ENCODE data around the gene INPPL1.

Gene INPPL1

DNA sequence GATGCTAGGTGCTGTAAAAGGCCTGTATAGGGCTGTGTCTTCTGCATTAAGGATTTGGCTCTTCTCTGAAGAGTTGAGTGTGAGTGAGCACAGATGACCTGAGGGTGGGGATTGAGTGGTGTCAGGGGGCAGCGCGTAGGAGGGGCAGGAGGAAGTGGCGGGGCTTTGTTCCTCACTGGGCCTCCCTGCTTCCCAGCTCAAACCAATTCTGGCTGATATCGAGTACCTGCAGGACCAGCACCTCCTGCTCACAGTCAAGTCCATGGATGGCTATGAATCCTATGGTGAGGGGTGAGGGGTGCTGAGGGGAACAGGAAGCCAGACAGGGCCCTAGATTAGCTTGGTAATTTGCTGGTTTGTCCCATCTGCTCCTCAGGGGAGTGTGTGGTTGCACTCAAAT, 10.4 kb downstream of the INPPL1 start:
- TF ChIP-seq, protein P1, sequence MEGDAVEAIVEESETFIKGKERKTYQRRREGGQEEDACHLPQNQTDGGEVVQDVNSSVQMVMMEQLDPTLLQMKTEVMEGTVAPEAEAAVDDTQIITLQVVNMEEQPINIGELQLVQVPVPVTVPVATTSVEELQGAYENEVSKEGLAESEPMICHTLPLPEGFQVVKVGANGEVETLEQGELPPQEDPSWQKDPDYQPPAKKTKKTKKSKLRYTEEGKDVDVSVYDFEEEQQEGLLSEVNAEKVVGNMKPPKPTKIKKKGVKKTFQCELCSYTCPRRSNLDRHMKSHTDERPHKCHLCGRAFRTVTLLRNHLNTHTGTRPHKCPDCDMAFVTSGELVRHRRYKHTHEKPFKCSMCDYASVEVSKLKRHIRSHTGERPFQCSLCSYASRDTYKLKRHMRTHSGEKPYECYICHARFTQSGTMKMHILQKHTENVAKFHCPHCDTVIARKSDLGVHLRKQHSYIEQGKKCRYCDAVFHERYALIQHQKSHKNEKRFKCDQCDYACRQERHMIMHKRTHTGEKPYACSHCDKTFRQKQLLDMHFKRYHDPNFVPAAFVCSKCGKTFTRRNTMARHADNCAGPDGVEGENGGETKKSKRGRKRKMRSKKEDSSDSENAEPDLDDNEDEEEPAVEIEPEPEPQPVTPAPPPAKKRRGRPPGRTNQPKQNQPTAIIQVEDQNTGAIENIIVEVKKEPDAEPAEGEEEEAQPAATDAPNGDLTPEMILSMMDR (IDR thresholded peaks at IDR 0.05; ENCODE audit: low read depth, low read length), result no peak

DNA sequence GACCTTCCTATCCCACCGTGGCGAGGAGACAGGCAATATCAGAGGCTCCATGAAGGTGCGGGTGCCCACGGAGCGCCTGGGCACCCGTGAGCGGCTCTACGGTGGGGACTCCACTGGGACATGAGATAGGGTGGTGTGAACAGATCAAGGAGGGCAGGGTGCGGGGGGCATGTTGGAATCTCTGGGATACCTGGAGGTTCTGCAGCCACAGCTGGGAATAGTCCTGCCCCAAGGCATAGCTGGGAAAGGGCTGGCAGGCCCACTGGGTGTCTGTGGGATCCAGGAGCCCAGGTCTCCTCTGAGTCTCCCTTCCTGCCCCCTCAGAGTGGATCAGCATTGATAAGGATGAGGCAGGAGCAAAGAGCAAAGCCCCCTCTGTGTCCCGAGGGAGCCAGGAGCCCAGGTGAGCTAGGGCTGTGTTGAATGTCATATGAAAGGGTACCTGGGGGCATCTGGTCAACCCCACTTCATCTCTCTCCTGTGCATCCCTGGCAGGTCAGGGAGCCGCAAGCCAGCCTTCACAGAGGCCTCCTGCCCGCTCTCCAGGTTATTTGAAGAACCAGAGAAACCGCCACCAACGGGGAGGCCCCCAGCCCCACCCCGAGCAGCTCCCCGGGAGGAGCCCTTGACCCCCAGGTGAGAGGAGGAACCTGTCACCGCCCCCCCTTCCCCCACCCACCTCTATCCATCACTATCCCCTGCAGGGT, 10.9 kb downstream of the INPPL1 start:
- TF ChIP-seq, protein P1 (IDR thresholded peaks at IDR 0.05; ENCODE audit: low read depth, low read length), result no peak

More for the DNA sequence above, 10.4 kb downstream of the INPPL1 start:
- H3K4me3 ChIP-seq (ENCODE audit: low read depth, low read length), result no peak overlapping the region

DNA sequence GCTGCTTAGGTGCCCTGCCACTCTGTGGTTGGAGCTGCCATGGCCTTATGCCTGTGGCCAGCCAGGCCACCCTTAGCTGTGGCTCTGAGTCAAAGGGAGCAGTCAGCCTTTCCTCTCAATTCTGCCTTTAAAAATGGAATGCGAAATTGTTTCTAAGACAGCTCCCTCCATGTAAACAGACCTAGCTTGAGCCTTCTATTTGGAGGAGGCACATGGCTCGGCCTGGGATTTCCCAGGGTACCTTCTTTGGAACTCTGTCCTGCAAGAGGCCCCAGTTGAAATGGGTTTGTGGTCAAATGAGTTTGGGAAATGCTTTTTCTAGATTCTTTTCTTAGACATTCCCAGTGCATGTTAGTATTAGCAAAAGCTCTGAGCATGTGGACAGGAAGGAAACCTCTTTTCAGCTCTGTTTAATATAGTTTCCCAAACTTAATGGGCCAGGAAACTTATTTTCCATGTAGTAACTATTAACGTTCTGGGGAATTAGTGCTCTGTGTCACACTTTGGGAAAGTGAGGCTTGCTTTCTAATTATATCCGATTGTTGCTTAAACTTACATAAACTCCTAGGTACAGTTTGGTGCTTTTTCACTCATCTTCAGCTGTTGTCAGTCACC, 11.6 kb downstream of the INPPL1 start:
- no peak overlapping the region for H3K4me3 ChIP-seq (ENCODE audit: low read depth, low read length)
- TF ChIP-seq, protein P1 (IDR thresholded peaks at IDR 0.05; ENCODE audit: low read depth, low read length), result no peak

More for the DNA sequence above, 10.9 kb downstream of the INPPL1 start:
- no peak overlapping the region for H3K4me3 ChIP-seq (ENCODE audit: low read depth, low read length)

DNA sequence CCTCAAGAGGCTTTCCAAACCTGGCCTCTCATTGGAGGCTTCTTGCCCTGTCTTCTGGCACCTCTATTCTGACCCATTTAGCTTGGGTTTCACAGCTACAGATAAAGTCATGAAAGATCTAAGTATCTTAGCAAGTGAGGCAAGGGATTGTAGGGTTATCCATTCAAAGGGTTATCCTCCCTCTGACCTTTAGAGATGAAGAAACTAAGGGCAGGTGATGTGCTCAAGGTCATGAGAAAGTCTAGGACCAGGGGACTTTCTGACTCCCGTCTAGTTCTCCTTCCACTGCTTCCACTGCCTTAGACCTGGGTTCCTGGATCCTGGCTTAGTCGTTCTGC, 12.2 kb downstream of the INPPL1 start:
- TF ChIP-seq, protein P1 (IDR thresholded peaks at IDR 0.05; ENCODE audit: low read depth, low read length), result no peak
- no peak overlapping the region for H3K4me3 ChIP-seq (ENCODE audit: low read depth, low read length)

DNA sequence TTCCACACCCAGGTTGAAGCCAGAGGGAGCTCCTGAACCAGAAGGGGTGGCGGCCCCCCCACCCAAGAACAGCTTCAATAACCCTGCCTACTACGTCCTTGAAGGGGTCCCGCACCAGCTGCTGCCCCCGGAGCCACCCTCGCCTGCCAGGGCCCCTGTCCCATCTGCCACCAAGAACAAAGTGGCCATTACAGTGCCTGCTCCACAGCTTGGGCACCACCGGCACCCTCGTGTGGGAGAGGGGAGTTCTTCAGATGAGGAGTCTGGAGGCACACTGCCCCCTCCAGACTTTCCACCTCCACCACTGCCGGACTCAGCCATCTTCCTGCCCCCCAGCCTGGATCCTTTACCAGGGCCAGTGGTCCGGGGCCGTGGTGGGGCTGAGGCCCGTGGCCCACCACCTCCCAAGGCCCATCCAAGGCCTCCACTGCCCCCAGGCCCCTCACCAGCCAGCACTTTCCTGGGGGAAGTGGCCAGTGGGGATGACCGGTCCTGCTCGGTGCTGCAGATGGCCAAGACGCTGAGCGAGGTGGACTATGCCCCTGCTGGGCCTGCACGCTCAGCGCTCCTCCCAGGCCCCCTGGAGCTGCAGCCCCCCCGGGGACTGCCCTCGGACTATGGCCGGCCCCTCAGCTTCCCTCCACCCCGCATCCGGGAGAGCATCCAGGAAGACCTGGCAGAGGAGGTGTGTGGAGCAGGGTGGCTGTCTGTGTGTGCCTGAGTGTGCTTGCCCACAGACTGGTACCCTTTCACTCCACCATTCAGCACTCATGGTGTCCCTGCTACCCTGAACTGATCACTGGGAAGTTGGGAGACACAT, 12.8 kb downstream of the INPPL1 start:
- no peak overlapping the region for H3K4me3 ChIP-seq (ENCODE audit: low read depth, low read length)
- TF ChIP-seq, protein P1 (IDR thresholded peaks at IDR 0.05; ENCODE audit: low read depth, low read length), result no peak

DNA sequence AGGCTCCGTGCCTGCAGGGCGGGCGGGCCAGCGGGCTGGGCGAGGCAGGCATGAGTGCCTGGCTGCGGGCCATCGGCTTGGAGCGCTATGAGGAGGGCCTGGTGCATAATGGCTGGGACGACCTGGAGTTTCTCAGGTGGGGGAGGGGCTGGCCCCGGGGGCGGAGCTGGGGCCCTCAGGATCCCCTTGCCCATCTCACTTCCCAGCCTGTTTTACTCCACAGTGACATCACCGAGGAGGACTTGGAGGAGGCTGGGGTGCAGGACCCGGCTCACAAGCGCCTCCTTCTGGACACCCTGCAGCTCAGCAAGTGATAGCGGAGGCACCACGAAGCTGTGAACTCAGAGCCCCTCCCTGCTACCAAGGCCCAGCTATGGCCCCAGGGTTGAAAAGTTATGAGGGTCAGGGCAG, 13.5 kb downstream of the INPPL1 start:
- TF ChIP-seq, protein P1 (IDR thresholded peaks at IDR 0.05; ENCODE audit: low read depth, low read length), result peak; percentile 84
- H3K4me3 ChIP-seq (ENCODE audit: low read depth, low read length), result no peak overlapping the region
